Measurements from ENCODE around the gene SLC7A1. TPM values are rescaled to one million over a fixed set of nuclear protein-coding genes. Genes with fewer than 3 reads are reported as not detected.

Gene SLC7A1
- total and polyA plus RNA-seq, 2 of the 8 experiments (the other 6 are each of a cell fraction or from before 2014, with no cell fraction given) = 26.8 to 114 TPM

GRCh38 chr13:29589234-29589633, 6.3 kb downstream of the SLC7A1 start:
- H3K27me3 ChIP-seq (replicated peaks in 1 of 4; ENCODE audit: control insufficient read depth in 3 of 4, extremely low read depth in 1 of 4, insufficient read depth in 3 of 4, low read length in 3 of 4) = no peaks in the 10 kb centered on the region
- H3K14ac ChIP-seq (ENCODE audit: insufficient read length) = no peak overlapping the region
- H3K4me1 ChIP-seq (replicated peaks in 1 of 4; ENCODE audit: control insufficient read depth in 3 of 4, insufficient read depth in 4 of 4, low read length in 3 of 4) = peaks cover 5 to 22% (median 12%) of the 10 kb centered on the region in 4 experiments
- peaks cover 0 to 13% (median 0%) of the 10 kb centered on the region in 4 experiments; a peak in 1 of 8 replicates for H3K36me3 ChIP-seq (ENCODE audit: control insufficient read depth in 2 of 4, insufficient read depth in 4 of 4, low read length in 3 of 4)
- peaks cover 45 to 60% of the 10 kb centered on the region in 2 experiments for H4K20me1 ChIP-seq (replicated peaks in 1 of 2; ENCODE audit: control insufficient read depth in 1 of 2, insufficient read depth in 2 of 2, low read length in 2 of 2)
- WGBS, 2 experiments (ENCODE audit: extremely low coverage in 1 of 2, insufficient coverage in 1 of 2, insufficient read length in 1 of 2, insufficient replicate concordance in 2 of 2, low coverage in 1 of 2, low lambda C conversion rate in 2 of 2, missing lambda C conversion rate in 1 of 2) = 90% methylated on average over 6 of the region's 6 CpGs; no CpG with 5 or more reads in 1 of the 2 experiments
- no peak overlapping the region for H3K27ac ChIP-seq (ENCODE audit: low read depth, low read length)
- H3K4me2 ChIP-seq (ENCODE audit: insufficient read depth in 1 of 2, low read depth in 2 of 2, low read length in 2 of 2) = peak overlapping the region in 1 of 2 experiments; percentile 30; a peak in 1 of 4 replicates
- H3K56ac ChIP-seq (replicated peaks; ENCODE audit: insufficient read length, low read depth, low read length) = no peak overlapping the region
- H2BK120ac ChIP-seq (replicated peaks; ENCODE audit: low read depth, low read length) = no peak overlapping the region
- no peak for FAIRE-seq
- H3K79me1 ChIP-seq (ENCODE audit: low read depth, low read length) = peaks cover 27% of the 10 kb centered on the region
- DNase-seq (ENCODE audit: low read depth in 1 of 2, low spot score in 2 of 2) = no peak
- 0 out of 2 replicates have a peak, but pooled peaks cover 1% of the 10 kb centered on the region for H3K23me2 ChIP-seq (ENCODE audit: low read depth, low read length)
- no peaks in the 10 kb centered on the region for H3K9me3 ChIP-seq (ENCODE audit: insufficient read depth in 2 of 2, low read depth in 1 of 2, low read length in 1 of 2)
- POLR2A ChIA-PET (ENCODE audit: partially characterized antibody) = interaction anchor here (1.3 to 1.6 kb wide), 3 partner anchors 9 to 51 kb away, joined by 3 to 6 read pairs (median 4); no protein-coding TSS in a partner anchor
- H3K23ac ChIP-seq (ENCODE audit: insufficient read length) = no peak overlapping the region
- no peak overlapping the region for H3K9ac ChIP-seq (replicated peaks in 1 of 4; ENCODE audit: extremely low read depth in 1 of 4, low read depth in 3 of 4, low read length in 3 of 4)
- no peak overlapping the region for H3K4me3 ChIP-seq (ENCODE audit: extremely low read depth in 1 of 4, insufficient read depth in 2 of 4, low read depth in 3 of 4, low read length in 4 of 4)
- no peak overlapping the region for H2BK15ac ChIP-seq (ENCODE audit: low read length)
- TF ChIP-seq ASH2L (IDR thresholded peaks at IDR 0.05; ENCODE audit: low read length) (no peak), CHD2 (IDR thresholded peaks at IDR 0.05; ENCODE audit: low read length) (no peak), CTCF (IDR thresholded peaks at IDR 0.05; ENCODE audit: control extremely low read depth in 1 of 3, insufficient read depth in 1 of 3, low read depth in 1 of 3, low read length in 3 of 3) (no peak), CHD1 (IDR thresholded peaks at IDR 0.05; ENCODE audit: low read depth, low read length) (no peak), RBBP5 (IDR thresholded peaks at IDR 0.05; ENCODE audit: borderline replicate concordance, low read depth, low read length) (no peak), SIX5 (IDR thresholded peaks at IDR 0.05; ENCODE audit: low read depth, low read length) (no peak), RAD21 (IDR thresholded peaks at IDR 0.05 in 1 of 2, conservative IDR thresholded peaks at IDR 0.05 in 1 of 2; ENCODE audit: low read depth in 2 of 2, low read length in 2 of 2) (no peak), ZNF274 (IDR thresholded peaks at IDR 0.05; ENCODE audit: borderline replicate concordance, extremely low read depth, low read length) (no peak), JUN (IDR thresholded peaks at IDR 0.05; ENCODE audit: low read depth, low read length) (no peak)
- TF ChIP-seq, protein P1, sequence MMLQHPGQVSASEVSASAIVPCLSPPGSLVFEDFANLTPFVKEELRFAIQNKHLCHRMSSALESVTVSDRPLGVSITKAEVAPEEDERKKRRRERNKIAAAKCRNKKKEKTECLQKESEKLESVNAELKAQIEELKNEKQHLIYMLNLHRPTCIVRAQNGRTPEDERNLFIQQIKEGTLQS (IDR thresholded peaks at IDR 0.05; ENCODE audit: insufficient read depth, low read depth, low read length) = no peak
- CTCF ChIA-PET (ENCODE audit: partially characterized antibody) = interaction anchor here (1.1 to 1.8 kb wide), 2 partner anchors 13 to 81 kb away, joined by 5 to 6 read pairs; no protein-coding TSS in a partner anchor
- no peak overlapping the region for H4K5ac ChIP-seq (ENCODE audit: insufficient read length, low read depth, low read length)
- H2AK5ac ChIP-seq (ENCODE audit: low read depth, low read length) = no peak overlapping the region
- no peak overlapping the region for H2BK12ac ChIP-seq (ENCODE audit: low read depth, low read length)
- H2BK20ac ChIP-seq (ENCODE audit: low read length) = no peak overlapping the region
- no peak overlapping the region for H3K18ac ChIP-seq (ENCODE audit: extremely low read depth, low read length)
- H3K79me2 ChIP-seq (ENCODE audit: control insufficient read depth in 1 of 2, insufficient read depth in 2 of 2, low read length in 2 of 2) = peaks cover 65 to 100% of the 10 kb centered on the region in 2 experiments
- H2AFZ ChIP-seq (ENCODE audit: low read length) = no peak overlapping the region
- no peak overlapping the region for H4K8ac ChIP-seq (ENCODE audit: extremely low read depth, insufficient read depth, low read length)
- H4K91ac ChIP-seq (replicated peaks; ENCODE audit: insufficient read length, low read length) = no peak overlapping the region
- 0 out of 2 replicates have a peak overlapping the region, but pooled peaks have one; percentile 61 for H2BK5ac ChIP-seq (ENCODE audit: low read depth, low read length)
- H3K4ac ChIP-seq (replicated peaks; ENCODE audit: insufficient read length, low read depth, low read length) = no peak overlapping the region

All from H1 (cell line).